Right lobe of liver (tissue), 6 donors: ENCODE measurements around the gene PRKN. TPM values are rescaled to one million over a fixed set of nuclear protein-coding genes. Genes with fewer than 3 reads are reported as not detected.

Experiments
- ATAC-seq, 4 donors: fragments of 200-7000 bp; cut with Tn5 transposase; one replicate each; pipeline ENCODE4 v1.9.1; 2020; ENCODE audit warnings: mild to moderate bottlenecking in 4 of 4, moderate library complexity in 4 of 4
- DNase-seq, 3 donors: peaks; one replicate each; pipeline ENCODE4 v3.0.0-alpha.2; 2020
- H3K27ac ChIP-seq, 3 donors: fragments of 200-600 bp; one replicate each; pipeline ENCODE4 v1.8.0; 2022
- H3K27me3 ChIP-seq, 2 donors: fragments of 200-600 bp; one replicate each; pipeline ENCODE4 v1.8.0; 2022
- H3K36me3 ChIP-seq, 4 donors: fragments of 200-600 bp; sonication (generic) in 1 of 4; one replicate each; pipeline versions ENCODE4 v1.5.1 to v1.8.0; 2017 to 2022; ENCODE audit warnings: control low read depth in 1 of 4
- H3K4me1 ChIP-seq, 4 donors: fragments of 200-600 bp; sonication (generic) in 1 of 4; one replicate each; pipeline versions ENCODE4 v1.5.1 to v1.8.0; 2017 to 2022; ENCODE audit warnings: control low read depth in 1 of 4
- H3K4me3 ChIP-seq, 3 donors: fragments of 200-600 bp; one replicate each; pipeline ENCODE4 v1.8.0; 2022
- H3K9me3 ChIP-seq, 4 donors: fragments of 200-600 bp; sonication (generic) in 1 of 4; one replicate each; pipeline versions ENCODE4 v1.5.1 to v1.8.0; 2017 to 2022; ENCODE audit warnings: control low read depth in 1 of 4
- CTCF ChIP-seq, 4 donors: fragments of 200-600 bp in 3 of 4; fragments of 450-650 bp in 1 of 4; IDR thresholded peaks; one replicate each; pipeline versions ENCODE4 v1.5.1 to v1.8.0; 2016 to 2022; ENCODE audit warnings: antibody characterized with exemption in 4 of 4, mild to moderate bottlenecking in 2 of 4
- POLR2A ChIP-seq: fragments of 450-650 bp; IDR thresholded peaks from one replicate; pipeline ENCODE4 v1.6.1; 2017; ENCODE audit warnings: antibody characterized with exemption, mild to moderate bottlenecking
- WGBS: methylation state at CpG from one replicate; pipeline ENCODE4 v1.1.6; 2018; ENCODE audit warnings: low coverage, low lambda C conversion rate; ENCODE audit not compliant: insufficient coverage; ENCODE audit errors: missing lambda C conversion rate; 5-methylcytosine and 5-hydroxymethylcytosine counted together
- intact Hi-C, 2 donors: fragments of 100-400 bp; cut with DNase I; formaldehyde crosslinking; loops; one replicate each; pipeline versions ENCODE4 v1.11.2 to v1.14.1; 2022
- total RNA-seq, 6 experiments: library from RNA; depleted of rRNA in 2 of 6; stranded (reverse); fragments of >200 nt in 2 of 6; fragmentation: NEBNext Ultra II Directional in 3 of 6; extraction: Animal tissue kit (Norgen Biotek cat#: 25700) in 3 of 6; gene quantifications; one replicate each; pipeline versions ENCODE4 v1.1.0 to v1.2.4, GENCODE V29; 2016 to 2023
- donor health status: DM: no; HTN: yes; CAD: no.
- donor health status: DM: no; HTN: no; CAD: no.
- donor health status: DM: no; HTN: no; CAD: no.
- donor health status: DM: no; HTN: yes; CAD: no.
- donor health status: DM: no; HTN: yes; CAD: no.

PRKN gene
- total RNA-seq, 6 experiments from 2014 or later = 1.1 to 3.7 (median 2.2) TPM

GRCh38 chr6:161436106-161436876 is 1291.3 kb downstream of the PRKN start:
- ATAC-seq (no peak), DNase-seq (no peak)
- H3K9me3 ChIP-seq = no peaks in the 10 kb centered on the region
- 84% methylated on average over 7 of the region's 7 CpGs for WGBS
- no peaks in the 10 kb centered on the region for H3K27me3 ChIP-seq
- TF ChIP-seq CTCF (IDR thresholded peaks at IDR 0.05) (no peak), POLR2A (no peak)
- intact Hi-C loops = no loop called here
- no peaks in the 10 kb centered on the region for H3K4me1 ChIP-seq
- H3K27ac ChIP-seq = no peak overlapping the region
- no peak overlapping the region for H3K4me3 ChIP-seq
- H3K36me3 ChIP-seq = no peaks in the 10 kb centered on the region

GRCh38 chr6:161435748-161436070 is 1291.9 kb downstream of the PRKN start:
- Histone ChIP-seq H3K27ac (no peak overlapping the region), H3K36me3 (no peaks in the 10 kb centered on the region), H3K4me3 (no peak overlapping the region), H3K4me1 (no peaks in the 10 kb centered on the region), H3K27me3 (no peaks in the 10 kb centered on the region), H3K9me3 (no peaks in the 10 kb centered on the region)
- WGBS = 71% methylated on average over 1 of the region's 1 CpG
- intact Hi-C loops = no loop called here
- DNase-seq = no peak
- TF ChIP-seq CTCF (IDR thresholded peaks at IDR 0.05) (no peak), POLR2A (no peak)
- ATAC-seq = no peak

- no peak overlapping the region for H3K4me3 ChIP-seq
- DNase-seq = no peak
- 51% methylated on average over 9 of the region's 9 CpGs for WGBS
- intact Hi-C loops = no loop called here
- H3K36me3 ChIP-seq = no peaks in the 10 kb centered on the region
- no peaks in the 10 kb centered on the region for H3K27me3 ChIP-seq
- H3K27ac ChIP-seq = no peak overlapping the region
- TF ChIP-seq POLR2A (no peak), CTCF (IDR thresholded peaks at IDR 0.05) (no peak)
- ATAC-seq = peak; percentile 60 to 83 (median 69)
- no peaks in the 10 kb centered on the region for H3K4me1 ChIP-seq
- no peaks in the 10 kb centered on the region for H3K9me3 ChIP-seq
Observed at GRCh38 chr6:161434921-161435747, 1292.4 kb downstream of the PRKN start.

GRCh38 chr6:161434350-161434749 is 1293.2 kb downstream of the PRKN start:
- no peaks in the 10 kb centered on the region for H3K27me3 ChIP-seq
- H3K4me3 ChIP-seq = no peak overlapping the region
- no peak for TF ChIP-seq POLR2A
- TF ChIP-seq CTCF (IDR thresholded peaks at IDR 0.05) = no peak
- intact Hi-C loops = no loop called here
- H3K27ac ChIP-seq = no peak overlapping the region
- DNase-seq = no peak
- H3K36me3 ChIP-seq = no peaks in the 10 kb centered on the region
- no peaks in the 10 kb centered on the region for H3K9me3 ChIP-seq
- WGBS = 72% methylated on average over 9 of the region's 9 CpGs
- H3K4me1 ChIP-seq = no peaks in the 10 kb centered on the region
- no peak for ATAC-seq
